ENCODE results near the gene GVQW3. TPM values are rescaled to one million over a fixed set of nuclear protein-coding genes. Genes with fewer than 3 reads are reported as not detected.

The GVQW3 gene
- total and polyA plus RNA-seq, 2 of the 13 experiments (the other 11 are each of a cell fraction or from before 2014, with no cell fraction given) = 5.0 to 5.6 TPM

- TF ChIP-seq HMGXB4 (CRISPR knock-in tag; IDR thresholded peaks at IDR 0.05; ENCODE audit: borderline replicate concordance in 1 of 2, low read depth in 1 of 2) (no peak), KDM1A (CRISPR knock-in tag; IDR thresholded peaks at IDR 0.05) (no peak), POLR2A (IDR thresholded peaks at IDR 0.05; ENCODE audit: insufficient read depth in 1 of 2, low read depth in 2 of 2, low read length in 2 of 2) (no peak), ZNF557 (CRISPR knock-in tag; IDR thresholded peaks at IDR 0.05) (no peak), NCOR1 (IDR thresholded peaks at IDR 0.05; ENCODE audit: borderline replicate concordance, low read length) (no peak), TEAD2 (CRISPR knock-in tag; IDR thresholded peaks at IDR 0.05) (no peak), FOXK1 (CRISPR knock-in tag; IDR thresholded peaks at IDR 0.05; ENCODE audit: borderline replicate concordance, low read depth) (no peak), ZNF839 (CRISPR knock-in tag; IDR thresholded peaks at IDR 0.05; ENCODE audit: borderline replicate concordance) (no peak), TFE3 (CRISPR knock-in tag; IDR thresholded peaks at IDR 0.05) (no peak), DPF2 (CRISPR knock-in tag; IDR thresholded peaks at IDR 0.05; ENCODE audit: borderline replicate concordance, low read depth) (no peak)
- DNase-seq (ENCODE audit: low spot score) (no peak), FAIRE-seq (no peak), ATAC-seq (no peak)
- intact Hi-C loops (cut with micrococcal nuclease; ENCODE audit: unreplicated experiment) (no loop called here), in situ Hi-C loops (cut with HindIII; ENCODE audit: extremely low pct_ligation_motif_present, low pct_unique_long_range_greater_than_20kb) (no loop called here)
- peaks cover 5 to 40% of the 10 kb centered on the region in 2 experiments for H3K36me3 ChIP-seq (replicated peaks in 1 of 2; ENCODE audit: control insufficient read depth in 1 of 2, insufficient read depth in 2 of 2, low read length in 2 of 2)
- ChIA-PET CTCF (ENCODE audit: low intra/inter-chr PET ratio, low total read pairs) (no interaction called here), POLR2A (no interaction called here)
- no peaks in the 10 kb centered on the region for H3K79me2 ChIP-seq (ENCODE audit: insufficient read depth, low read length)
- H4K20me1 ChIP-seq (ENCODE audit: insufficient read depth, low read length) = no peaks in the 10 kb centered on the region; the same call in 1 of the 2 replicates
- H3K27ac ChIP-seq (ENCODE audit: extremely low read length, insufficient read depth, low read length) = no peak overlapping the region
- no peaks in the 10 kb centered on the region for H3K27me3 ChIP-seq (ENCODE audit: control insufficient read depth in 1 of 2, insufficient read depth in 2 of 2, low read length in 2 of 2)
- H3K4me2 ChIP-seq (ENCODE audit: low read depth, low read length) = no peak overlapping the region
- H3K4me1 ChIP-seq (ENCODE audit: insufficient read depth, low read length) = no peaks in the 10 kb centered on the region
- BruUV-seq (replicated peaks) = no TSS peak
- H3K4me3 ChIP-seq (replicated peaks in 1 of 3; ENCODE audit: insufficient read depth in 1 of 3, low read depth in 2 of 3, low read length in 3 of 3) = no peak overlapping the region
- no peak overlapping the region for H3K9ac ChIP-seq (ENCODE audit: insufficient read depth, low read depth, low read length)
- no peak overlapping the region for H2AFZ ChIP-seq (ENCODE audit: low read length)
- no peaks in the 10 kb centered on the region for H3K9me3 ChIP-seq (ENCODE audit: low read length)
Observed at GRCh38 chr11:76455931-76456330, 74.8 kb downstream of the GVQW3 start.
